Stimulated activated CD4-positive, alpha-beta T cell treated with anti-CD3 and anti-CD28 coated beads, Interleukin-12 subunit alpha, Interleukin-12 subunit beta, amount 100 ng/mL, for 4 hours (primary cell): Measurements from ENCODE around the gene ENTPD6.
"Not testable (repeated sequence)": the region's sequence is repeated elsewhere in the genome, so short reads cannot be mapped to it uniquely, and the experiment has no call there.

Source experiments
- DNase-seq: peaks from one replicate; pipeline ENCODE4 v3.0.0-alpha.2; 2020

Gene ENTPD6

GRCh38 chr20:25259358-25259757 is 63.8 kb downstream of the ENTPD6 start:
- DNase-seq, result no peak

GRCh38 chr20:25259788-25260254 is 64.3 kb downstream of the ENTPD6 start:
- no peak for DNase-seq

GRCh38 chr20:25260770-25261437 is 65.4 kb downstream of the ENTPD6 start:
- not testable (repeated sequence) for DNase-seq

GRCh38 chr20:25269057-25269832 is 73.7 kb downstream of the ENTPD6 start:
- no peak for DNase-seq

GRCh38 chr20:25269833-25270170 is 74.3 kb downstream of the ENTPD6 start:
- no peak for DNase-seq

GRCh38 chr20:25270829-25271251 is 75.3 kb downstream of the ENTPD6 start:
- no peak for DNase-seq

GRCh38 chr20:25271486-25272222 is 76.1 kb downstream of the ENTPD6 start:
- DNase-seq, result no peak

GRCh38 chr20:25272223-25273000 is 76.9 kb downstream of the ENTPD6 start:
- DNase-seq, result no peak

GRCh38 chr20:25273046-25273445 is 77.5 kb downstream of the ENTPD6 start:
- DNase-seq, result no peak

GRCh38 chr20:25273541-25274358 is 78.2 kb downstream of the ENTPD6 start:
- no peak for DNase-seq

GRCh38 chr20:25274481-25274880 is 79.0 kb downstream of the ENTPD6 start:
- no peak for DNase-seq

- DNase-seq, result no peak
These were observed 79.6 kb downstream of the ENTPD6 start for GRCh38 chr20:25274891-25275812.

GRCh38 chr20:25275813-25276532 is 80.5 kb downstream of the ENTPD6 start:
- no peak for DNase-seq
